HG03039 (cell line): ENCODE measurements around the gene TSPAN9.
"Not testable (repeated sequence)": the region's sequence is repeated elsewhere in the genome, so short reads cannot be mapped to it uniquely, and the experiment has no call there.

Experiments
- ATAC-seq: cut with Tn5 transposase; IDR thresholded peaks from one replicate; pipeline ENCODE4 v1.9.1; 2021; ENCODE audit warnings: mild to moderate bottlenecking, moderate library complexity; ENCODE audit not compliant: unreplicated experiment

TSPAN9 gene

GRCh38 chr12:3043406-3043805 is 33.8 kb upstream of the TSPAN9 start:
- ATAC-seq = no peak

- no peak for ATAC-seq
These were observed 33.0 kb upstream of the TSPAN9 start for GRCh38 chr12:3044141-3044630.

GRCh38 chr12:3045494-3045893 is 31.7 kb upstream of the TSPAN9 start:
- no peak for ATAC-seq

GRCh38 chr12:3045989-3046388 is 31.2 kb upstream of the TSPAN9 start:
- ATAC-seq = no peak

- ATAC-seq = no peak
These were observed 30.6 kb upstream of the TSPAN9 start for GRCh38 chr12:3046441-3047200.

- ATAC-seq = no peak
These were observed 29.2 kb upstream of the TSPAN9 start for GRCh38 chr12:3047961-3048360.

GRCh38 chr12:3048540-3048939 is 28.6 kb upstream of the TSPAN9 start:
- no peak for ATAC-seq

GRCh38 chr12:3049176-3049575 is 28.0 kb upstream of the TSPAN9 start:
- no peak for ATAC-seq

- no peak for ATAC-seq
These were observed 27.4 kb upstream of the TSPAN9 start for GRCh38 chr12:3049611-3050249.

- no peak for ATAC-seq
These were observed 22.8 kb upstream of the TSPAN9 start for GRCh38 chr12:3054374-3054773.

GRCh38 chr12:3055026-3055703 is 22.0 kb upstream of the TSPAN9 start:
- no peak for ATAC-seq

GRCh38 chr12:3055704-3056467 is 21.3 kb upstream of the TSPAN9 start:
- ATAC-seq = no peak

GRCh38 chr12:3061059-3061458 is 16.1 kb upstream of the TSPAN9 start:
- ATAC-seq = no peak

GRCh38 chr12:3061501-3062215 is 15.5 kb upstream of the TSPAN9 start:
- no peak for ATAC-seq

- no peak for ATAC-seq
These were observed 11.9 kb upstream of the TSPAN9 start for GRCh38 chr12:3065300-3065699.

GRCh38 chr12:3065846-3066245 is 11.3 kb upstream of the TSPAN9 start:
- ATAC-seq = not testable (repeated sequence)

- ATAC-seq = no peak
These were observed 7.5 kb upstream of the TSPAN9 start for GRCh38 chr12:3069714-3070113.

- no peak for ATAC-seq
These were observed 6.1 kb upstream of the TSPAN9 start for GRCh38 chr12:3071107-3071506.

- no peak for ATAC-seq
These were observed 5.5 kb upstream of the TSPAN9 start for GRCh38 chr12:3071710-3072109.

GRCh38 chr12:3073438-3074250 is 3.5 kb upstream of the TSPAN9 start:
- ATAC-seq = no peak
